Tibial nerve (tissue), 3 donors: ENCODE measurements around the gene ETS2.

ENCODE experiments used
- CTCF ChIP-seq, 5 experiments: fragments of 200-600 bp in 3 of 5; fragments of 450-650 bp in 2 of 5; sonication (generic) in 3 of 5; IDR thresholded peaks; one replicate each; pipeline ENCODE4 v1.5.1; 2016 to 2019; ENCODE audit warnings: antibody characterized with exemption in 5 of 5, mild to moderate bottlenecking in 3 of 5, moderate library complexity in 2 of 5
- POLR2A ChIP-seq, 2 donors: fragments of 450-650 bp; IDR thresholded peaks; one replicate each; pipeline ENCODE4 v1.6.1; 2017; ENCODE audit warnings: antibody characterized with exemption in 2 of 2, mild to moderate bottlenecking in 2 of 2, moderate library complexity in 2 of 2

DNA sequence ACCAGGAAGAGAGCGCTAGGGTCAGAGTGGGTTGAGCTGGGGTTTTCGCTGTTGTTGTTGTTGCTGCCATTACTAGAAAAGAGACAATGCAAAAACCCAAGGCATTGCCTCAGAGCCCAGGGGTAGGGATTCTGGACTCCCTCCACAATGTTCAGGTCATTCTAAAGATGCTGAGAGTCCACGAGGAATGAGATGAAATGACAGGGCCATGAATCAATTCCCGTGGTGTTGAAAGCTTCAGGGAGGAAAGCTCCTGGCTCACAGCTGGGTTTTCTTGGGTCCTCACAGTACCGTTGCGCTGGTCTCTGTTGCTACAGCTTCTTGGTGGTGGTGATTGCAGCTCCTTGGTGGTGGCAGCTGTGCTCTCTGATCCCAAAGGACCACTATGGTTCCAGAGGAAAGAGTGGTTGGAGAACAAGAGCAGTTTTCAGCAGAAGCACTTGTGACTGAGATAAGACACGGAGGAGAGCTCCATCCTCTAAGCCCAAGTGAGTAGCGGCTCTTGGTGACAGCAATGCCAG lies 58.2 kb downstream of the ETS2 start:
- TF ChIP-seq CTCF (IDR thresholded peaks at IDR 0.05) (no peak), POLR2A (IDR thresholded peaks at IDR 0.05) (no peak)
